ENCODE measurements around the gene FABP6. TPM values are rescaled to one million over a fixed set of nuclear protein-coding genes. Genes with fewer than 3 reads are reported as not detected.

FABP6 gene
- total RNA-seq, 1 donor from 2014 or later, result not detected

DNA sequence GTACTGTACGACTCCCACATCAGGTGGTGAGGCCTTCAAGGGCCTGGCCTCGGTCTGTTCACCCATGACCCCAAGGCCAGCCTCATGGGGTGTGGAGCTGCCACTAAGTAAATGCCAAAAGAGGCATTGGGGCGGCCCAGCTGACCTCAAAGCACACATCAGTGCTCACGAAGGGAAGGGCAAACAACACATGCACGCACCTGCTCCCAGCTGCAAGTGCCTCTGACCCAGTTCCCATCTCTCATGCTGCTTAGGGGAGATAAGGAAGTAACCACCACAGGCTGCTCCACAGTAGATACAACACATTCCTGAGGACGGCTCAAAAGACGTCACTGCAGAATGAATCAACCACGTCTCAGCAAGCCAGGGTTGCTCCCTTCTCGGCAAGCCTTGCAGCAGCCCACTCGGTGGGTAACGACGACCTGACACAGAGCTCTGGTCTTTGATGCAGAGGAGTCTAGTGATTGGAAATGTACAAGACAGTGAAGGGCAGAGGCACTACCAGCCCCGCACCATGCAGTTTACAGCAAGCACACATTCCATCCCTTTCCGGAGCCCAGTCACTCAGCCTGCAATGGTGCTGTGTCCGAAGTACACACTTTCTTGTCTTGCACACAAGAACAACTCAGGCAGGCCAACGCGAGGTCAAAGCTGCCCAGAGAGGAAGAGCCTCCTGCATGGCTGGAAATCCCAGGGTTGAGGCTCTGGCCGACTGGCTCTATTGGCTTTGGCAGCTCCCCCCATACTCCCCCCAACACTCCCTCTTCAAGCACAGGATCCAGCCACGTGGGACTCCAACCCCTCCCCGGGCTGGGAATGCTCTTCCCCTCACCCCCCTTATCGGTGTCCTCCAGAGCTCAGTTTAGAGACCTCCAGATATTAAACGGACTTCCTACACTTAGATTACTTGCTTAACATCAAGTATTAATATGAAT, 31.8 kb downstream of the FABP6 start:
- no peak for DNase-seq (ENCODE audit: low spot score)

DNA sequence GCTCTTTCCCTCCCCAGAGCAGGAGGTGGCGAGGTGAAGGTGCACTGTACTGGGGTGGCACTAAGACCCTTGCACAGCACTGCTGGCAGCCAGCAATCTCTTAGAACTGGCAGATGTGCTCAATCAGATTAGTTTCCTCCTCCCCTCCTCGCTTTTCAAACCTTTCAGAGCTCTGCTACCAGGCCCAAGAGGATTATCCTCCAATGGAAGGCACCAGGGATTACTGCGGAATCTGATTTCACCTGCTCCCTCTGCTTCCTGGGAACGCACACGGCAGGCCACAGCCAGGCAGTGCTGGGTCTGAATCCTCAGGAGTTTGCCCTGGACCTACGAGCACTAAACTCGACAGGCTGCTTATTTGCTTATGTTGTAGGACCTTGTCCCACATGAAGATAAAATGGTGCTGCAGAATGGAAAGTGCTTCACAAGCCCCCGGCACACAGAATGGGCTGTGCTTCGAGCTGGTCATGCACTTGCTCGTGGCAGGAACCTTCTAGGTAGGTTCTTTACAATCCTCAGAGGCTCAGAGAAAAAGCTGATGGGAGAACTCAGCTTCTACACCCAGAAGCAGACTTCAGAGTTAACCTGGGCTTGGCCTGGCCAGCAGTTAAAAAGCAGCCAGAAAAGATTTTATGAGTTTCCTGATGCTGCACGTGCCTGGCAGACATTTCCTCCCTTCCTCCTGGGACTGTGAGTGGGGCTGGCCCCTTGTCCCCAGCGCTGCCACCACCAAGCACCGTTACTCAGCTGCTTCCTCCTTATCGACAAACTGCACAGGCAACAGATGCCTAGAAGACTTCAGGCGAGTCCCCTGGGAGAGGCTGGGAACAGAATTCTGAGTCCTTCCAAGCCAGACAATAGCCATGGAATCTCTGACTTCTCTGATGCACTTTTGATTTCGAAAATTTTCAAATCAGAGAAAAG, 33.1 kb downstream of the FABP6 start:
- DNase-seq (ENCODE audit: low spot score), result no peak

DNA sequence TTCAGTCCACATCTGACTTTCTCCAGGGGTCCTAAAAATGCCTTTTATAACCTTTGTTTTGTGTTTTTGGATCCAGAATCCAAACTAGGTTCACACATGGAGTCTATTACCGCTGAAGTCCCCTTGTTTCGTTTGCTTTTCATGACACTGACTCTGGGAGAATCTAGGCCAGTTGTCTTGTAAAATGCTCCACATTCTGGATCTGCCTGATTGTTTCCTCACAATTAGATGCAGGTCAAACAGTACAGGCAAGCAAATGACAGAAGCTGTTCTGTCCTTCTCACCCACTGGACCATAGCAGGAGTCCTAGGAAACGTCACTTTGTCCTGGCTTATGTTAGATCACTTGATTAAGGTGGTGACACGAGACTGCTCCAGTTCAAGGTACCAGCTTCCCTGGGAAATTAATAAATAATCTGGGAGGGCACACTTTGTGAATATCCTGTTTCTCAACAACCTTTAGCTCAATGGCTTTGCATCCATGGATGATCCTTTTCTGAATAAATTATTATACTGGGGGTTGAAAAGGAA, 34.1 kb downstream of the FABP6 start:
- DNase-seq (ENCODE audit: low spot score), result no peak

DNA sequence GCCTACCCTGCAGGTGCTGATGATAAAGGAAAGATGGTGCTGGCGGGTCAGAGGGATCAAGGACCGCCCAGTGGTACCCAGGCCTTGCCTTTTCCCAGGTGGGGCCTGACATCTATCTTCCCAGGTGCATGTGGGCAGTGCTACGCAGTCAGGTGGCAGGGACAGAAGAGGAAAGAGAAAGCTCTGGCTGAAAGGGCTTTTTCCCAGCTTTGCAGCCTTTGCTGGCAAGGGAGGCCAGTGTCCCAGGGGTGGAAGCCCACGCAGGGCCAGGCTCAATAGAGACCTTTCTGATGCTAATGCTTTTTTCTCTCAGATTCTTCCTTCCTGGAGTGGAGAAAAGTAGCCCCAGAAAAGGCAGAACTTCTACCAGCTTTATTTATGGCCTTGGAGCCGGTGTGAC, 36.7 kb downstream of the FABP6 start:
- no peak for DNase-seq (ENCODE audit: low spot score)

DNA sequence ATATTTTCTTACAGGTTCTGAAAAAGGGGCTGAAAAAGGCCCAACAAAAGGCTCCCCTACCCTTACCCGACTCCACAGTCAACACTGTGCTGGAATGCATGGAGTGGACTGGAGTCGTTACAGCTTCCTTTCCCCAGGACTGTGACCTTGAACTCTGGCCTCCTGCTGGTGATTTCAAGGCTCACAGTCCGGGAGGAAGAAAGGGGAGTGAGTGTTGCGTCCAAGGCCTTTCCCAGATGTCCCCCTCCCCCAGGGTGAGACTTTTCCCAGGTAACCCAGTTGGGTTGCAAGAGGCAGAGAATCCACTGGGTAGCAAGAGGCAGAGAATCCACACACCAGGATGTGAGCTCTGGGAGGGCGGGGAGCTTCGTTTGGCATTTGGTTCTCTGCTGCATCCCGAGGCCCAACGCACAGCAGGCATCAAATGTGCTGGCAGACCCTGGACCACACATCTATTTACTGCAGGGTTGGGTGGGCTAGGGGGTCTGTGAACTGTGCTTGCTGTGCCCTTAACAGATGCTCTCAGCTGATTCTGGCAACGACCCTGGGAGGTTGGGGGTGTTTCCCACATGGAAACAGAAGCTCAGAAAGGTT, 37.5 kb downstream of the FABP6 start:
- DNase-seq (ENCODE audit: low spot score), result no peak

DNA sequence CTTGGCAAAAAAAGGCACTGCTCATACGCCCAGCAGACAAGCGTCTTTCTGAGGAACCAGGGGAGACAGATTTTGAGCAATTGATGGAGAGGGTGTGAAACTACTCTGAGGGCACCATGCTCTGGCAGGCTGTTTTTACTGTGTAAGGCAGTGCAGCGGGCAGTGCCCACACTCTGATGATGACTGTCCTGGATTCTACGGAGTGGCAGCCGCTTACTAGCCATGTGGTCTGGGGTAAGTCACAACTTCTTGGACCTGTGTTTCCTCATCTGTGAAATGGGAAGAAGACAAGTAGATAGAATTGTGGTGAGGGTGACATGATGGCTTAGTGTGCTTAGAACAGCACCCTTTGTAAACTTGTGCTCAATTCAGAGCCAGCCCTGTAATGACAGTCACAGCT, 38.8 kb downstream of the FABP6 start:
- no peak for DNase-seq (ENCODE audit: low spot score)

DNA sequence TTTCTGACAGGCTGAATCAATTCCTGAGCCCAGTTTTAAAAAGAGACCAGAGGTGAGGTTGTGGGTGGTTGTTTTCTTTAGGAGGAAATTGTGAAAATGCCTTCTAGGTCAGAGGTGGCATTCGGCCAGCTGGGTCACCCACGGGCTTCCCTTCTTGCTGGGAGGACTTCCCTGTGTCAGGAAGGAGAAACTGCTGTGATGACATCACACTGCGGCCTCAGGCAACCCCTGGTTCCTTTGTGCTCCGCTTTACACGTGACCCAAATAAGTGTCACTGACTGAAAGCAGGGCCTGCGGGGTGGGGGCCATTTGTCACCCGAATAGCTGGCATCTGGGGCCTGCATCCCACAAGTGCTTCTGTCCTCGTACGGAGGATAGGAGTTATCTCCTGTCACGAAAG, 39.7 kb downstream of the FABP6 start:
- DNase-seq (ENCODE audit: low spot score), result no peak

DNA sequence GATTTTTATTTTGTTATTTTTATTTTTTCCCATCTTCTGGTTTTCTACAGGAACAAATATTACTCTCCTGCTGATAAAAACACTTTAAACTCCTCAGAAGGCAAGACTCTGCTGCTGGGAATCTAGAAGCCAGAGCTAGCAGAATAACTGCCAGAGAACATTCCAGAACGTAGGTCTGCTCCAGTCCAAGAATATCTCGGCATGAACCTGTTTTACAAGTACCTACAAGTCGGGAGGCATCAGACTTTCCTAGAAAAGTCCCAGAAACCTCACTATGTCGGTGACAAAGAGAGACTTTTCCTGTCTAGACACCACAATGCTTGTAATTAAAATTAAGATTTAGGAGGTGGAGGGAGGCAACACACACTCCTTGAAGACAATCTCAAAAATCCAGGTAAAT, 41.4 kb downstream of the FABP6 start:
- no peak for DNase-seq (ENCODE audit: low spot score)

DNA sequence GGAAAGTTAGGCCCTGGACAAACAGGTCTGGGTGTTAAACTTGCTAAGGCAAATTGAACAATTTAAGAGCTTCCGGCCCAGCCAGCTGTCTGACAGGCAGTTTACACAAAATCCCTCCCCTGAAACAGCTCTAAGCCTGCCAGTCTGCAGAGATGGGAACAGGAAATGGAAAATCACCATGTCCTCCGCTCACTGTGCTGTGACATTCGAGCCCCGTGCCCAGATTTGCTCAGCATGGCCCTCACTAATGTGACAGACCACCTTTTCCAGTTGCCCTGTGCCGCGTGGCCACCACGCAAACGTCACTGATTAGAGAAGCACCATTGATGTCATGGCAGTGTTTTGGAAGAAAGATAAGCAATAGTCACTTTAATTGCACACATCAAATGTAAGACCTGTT, 42.1 kb downstream of the FABP6 start:
- no peak for DNase-seq (ENCODE audit: low spot score)

DNA sequence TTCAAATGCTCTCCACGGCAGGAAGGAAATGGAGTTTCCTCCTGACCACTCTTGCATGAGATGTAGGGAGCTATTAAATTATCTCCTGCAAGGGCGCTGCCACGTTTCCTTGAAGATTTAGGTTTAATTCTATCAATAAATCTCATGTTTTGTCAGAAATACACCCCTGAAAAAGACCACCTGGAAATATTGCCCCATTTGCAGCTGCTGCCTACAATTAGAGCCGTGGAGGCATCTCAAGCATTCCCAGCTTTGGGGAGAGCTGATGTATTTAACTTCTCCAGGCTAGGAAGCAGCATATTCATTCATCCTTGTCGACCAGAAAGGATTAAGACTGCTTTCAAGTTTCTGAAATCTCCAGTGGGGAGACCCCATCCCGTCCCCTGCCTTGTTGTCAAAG, 42.5 kb downstream of the FABP6 start:
- DNase-seq (ENCODE audit: low spot score), result no peak

DNA sequence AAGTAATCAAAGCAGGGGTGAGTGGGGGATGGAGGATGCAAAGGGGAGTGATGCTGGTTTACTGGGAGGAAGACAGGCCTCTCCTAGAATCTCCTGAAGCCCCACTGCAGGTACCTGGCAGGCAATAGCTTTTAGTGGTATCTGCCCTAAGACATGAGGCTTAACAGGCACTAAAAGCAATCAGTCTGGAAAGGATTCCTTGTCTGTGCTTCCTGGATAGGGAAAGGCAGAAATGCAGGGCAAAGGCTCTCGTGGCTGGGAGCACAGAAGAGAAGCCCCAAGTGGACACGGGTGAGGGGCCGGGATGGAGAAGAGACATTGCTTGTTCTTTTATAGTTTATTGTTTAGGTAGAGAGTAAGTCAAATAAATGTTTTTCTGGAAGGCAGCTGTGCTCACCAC, 43.0 kb downstream of the FABP6 start:
- DNase-seq (ENCODE audit: low spot score), result no peak

DNA sequence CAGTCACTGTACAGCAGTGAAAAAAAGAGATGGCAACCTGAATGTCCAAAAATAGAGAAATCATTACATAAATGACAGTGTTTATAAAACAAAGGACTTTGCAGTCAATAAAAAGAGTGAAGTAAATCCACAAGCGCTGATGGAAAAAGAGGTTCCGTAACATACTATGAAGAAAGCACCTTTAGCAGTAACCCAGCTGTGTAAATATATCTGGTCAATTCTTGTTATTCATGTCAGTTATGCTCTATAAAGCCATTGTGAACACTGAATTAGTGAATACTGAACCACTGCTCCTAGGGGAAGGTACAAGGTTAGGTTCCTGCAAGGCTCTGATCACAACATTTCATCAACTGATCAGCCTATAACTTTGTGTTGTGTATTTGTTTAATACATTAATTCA, 43.6 kb downstream of the FABP6 start:
- no peak for DNase-seq (ENCODE audit: low spot score)

DNA sequence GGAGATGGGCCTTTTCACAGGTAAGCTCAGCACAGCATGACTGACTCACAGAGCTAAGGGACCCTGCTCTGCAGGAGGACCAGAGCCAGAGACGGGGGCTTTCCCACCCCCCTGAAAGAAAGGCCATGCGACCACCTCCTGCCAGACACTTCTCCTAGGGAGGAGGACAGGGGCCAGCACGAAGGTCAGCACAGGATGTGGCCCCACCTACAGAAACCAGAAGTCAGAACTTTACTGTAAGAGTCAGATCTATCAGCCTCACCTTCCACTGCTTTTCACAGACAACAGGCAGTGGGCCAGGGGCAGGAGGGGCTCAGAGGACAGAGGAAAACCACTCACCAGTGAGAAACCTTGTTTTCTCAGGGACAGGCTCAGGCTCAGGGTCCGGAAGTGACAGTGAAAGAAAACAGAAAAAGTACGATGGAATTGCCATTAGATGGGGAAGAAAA, 45.2 kb downstream of the FABP6 start:
- no peak for DNase-seq (ENCODE audit: low spot score)

DNA sequence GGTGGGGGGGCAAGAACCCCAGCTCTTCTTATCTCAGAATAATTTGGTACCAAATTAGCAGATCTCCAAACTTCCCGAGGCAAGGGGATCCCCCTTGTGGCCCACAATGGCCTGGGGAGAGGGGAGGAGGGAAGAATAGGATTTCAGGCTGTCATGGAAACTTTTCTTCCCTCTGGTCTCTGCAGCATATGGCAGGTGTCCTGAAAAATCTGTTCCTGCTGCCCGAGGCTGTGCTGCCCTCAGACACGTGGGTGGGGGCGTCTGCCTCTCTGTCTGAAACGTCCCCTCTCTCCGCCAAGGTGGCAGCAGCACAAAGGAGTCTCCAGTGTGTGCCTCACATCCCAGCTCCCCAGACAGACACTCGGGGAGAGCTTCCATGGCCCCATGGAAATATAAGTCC, 49.0 kb downstream of the FABP6 start:
- no peak for DNase-seq (ENCODE audit: low spot score)

DNA sequence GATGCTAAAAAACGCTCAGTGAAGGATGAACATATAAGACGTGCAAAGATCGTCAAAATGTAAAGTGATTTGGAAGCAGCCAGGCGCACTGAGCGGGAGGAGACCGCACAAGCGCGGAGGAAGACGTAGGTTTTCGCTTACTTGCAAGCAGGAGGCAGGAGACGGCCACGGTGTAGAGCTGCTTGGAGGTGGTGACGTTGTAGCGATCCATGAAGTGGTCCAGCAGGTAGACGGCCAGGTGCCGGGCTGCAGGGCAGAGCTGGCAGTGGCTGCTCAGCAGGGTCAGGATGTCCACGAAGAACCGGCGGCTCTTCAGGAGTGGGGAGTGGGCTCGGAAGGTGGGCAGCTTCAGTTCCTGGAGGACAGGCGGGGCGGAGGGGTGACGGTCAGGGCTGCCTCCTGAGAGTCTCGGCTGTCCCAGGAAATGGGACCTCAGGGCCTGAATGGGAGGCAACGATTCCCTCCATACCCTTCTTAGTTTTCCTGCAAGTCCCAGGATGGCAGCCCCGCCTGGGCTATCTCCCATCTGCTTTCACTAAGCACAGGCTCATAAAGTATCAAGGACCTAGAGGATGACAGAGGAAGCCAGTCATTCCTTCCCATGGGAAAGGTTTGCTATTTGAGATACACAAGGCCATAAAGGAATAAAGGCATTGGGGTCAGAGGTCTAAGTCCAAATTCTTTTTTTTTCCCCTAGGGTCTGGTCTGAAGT, 51.2 kb downstream of the FABP6 start:
- DNase-seq (ENCODE audit: low spot score), result no peak

DNA sequence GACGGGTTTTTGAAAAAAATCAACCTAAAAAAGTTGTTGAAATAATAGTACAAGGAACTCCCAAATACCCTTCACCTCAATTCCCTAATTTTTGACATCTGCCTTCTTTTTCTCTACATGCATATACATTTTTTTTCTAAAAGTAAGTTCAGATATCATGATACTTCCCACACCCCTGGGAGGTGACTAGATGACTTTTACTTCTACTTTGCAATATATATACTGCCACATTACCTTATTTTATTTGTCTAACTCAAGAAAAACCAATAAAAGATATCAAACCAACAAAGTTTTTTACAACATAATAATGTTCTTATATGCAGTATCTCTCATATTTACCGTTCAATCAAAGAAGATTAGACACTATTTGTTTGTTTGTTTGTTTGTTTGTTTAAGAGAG, 52.0 kb downstream of the FABP6 start:
- DNase-seq (ENCODE audit: low spot score), result no peak

DNA sequence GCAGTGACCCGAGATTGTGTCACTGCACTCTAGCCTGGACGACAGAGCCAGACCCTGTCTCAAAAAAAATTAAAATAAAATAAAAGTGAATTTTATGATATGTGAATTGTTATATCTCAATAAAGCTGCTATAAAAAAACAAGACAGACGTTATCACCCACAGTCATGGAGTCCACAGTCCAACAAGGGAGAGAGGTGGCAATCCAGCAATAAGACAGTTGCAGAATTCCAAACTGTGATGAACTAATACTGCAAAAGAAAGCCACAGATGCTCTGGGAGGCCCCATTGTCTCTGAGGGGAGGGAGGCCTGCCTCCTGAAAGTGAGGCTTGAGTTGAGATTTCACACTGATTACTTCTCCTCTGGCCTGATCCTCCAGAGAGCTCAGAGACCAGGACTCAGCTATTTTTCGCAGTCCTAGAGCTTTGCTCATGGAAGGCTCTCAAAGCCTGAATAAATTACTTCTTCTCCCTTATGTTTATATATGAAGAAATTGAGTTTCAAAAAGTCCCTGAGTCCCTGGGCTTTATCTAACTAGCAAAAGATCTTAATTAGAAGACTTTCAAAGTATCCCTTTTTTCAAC, 55.1 kb downstream of the FABP6 start:
- no peak for DNase-seq (ENCODE audit: low spot score)

DNA sequence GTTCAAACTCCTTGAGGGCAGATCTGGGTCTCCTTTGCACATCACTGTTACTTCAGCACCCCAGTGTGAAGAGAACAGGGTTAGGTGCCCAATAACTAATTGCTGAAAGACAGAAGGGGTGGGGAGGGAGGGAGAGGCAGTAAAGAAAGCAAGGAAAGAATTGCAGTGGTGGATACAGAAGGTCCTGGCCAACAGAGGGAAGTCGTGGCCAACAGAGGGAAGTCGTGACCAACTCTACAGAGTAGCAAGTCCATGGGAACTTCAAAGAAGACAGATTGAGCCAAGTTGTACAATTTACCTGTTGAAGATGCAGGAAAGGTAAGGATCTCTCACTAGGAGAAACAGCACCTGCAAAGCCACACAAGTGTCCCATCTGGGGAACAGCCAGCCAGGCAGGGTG, 56.0 kb downstream of the FABP6 start:
- no peak for DNase-seq (ENCODE audit: low spot score)

DNA sequence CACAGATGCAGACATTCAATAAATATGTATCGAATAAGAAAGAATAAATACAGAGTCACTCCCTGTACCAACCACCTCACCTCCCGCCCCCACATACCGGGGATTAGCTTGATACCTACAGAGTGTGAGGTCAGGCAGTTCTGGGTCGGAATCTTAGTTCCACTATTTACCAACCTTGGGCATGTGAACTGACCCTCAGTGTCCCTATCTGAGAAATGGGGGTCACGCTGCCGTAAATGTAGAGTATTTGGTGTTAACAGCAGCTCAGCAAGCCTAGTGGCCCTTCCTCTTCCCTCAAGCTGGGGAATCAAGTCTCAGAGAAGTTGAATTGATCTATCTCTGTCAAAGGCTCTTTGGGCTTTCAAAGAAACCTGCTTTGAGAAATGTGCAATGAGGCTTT, 57.6 kb downstream of the FABP6 start:
- DNase-seq (ENCODE audit: low spot score), result no peak

DNA sequence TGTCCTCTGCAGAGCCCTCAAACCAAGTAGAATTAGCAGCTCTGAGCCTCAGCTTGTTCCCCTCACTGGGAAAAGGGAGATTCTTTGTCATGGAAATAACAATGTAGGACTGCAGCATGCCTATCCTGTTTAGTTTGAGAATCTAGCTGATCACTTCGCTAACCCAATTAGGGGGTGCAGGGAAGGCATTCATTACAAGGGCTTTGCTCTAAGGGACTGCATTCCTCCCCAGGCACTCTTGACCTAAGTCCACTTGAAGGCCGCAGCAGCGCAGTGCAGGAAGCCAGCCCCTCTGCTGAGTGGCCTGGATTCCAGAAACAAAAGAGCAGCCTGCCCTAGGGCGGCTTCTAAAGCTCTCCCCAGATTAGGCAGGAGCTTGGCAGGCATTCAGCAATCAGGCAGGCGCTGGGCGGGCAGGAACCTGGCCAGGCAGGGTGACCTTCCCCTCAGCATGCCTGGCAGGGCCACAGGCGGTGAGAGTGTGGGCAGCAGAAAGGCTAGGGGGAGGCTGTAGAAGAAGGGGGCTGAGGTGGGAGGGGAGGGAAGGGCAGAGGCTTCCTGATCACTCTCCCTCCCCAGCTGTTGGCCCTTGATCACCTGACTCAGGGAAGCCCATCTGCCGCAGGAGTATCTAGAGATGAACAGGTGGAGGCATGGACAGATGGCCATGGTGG, 58.2 kb downstream of the FABP6 start:
- no peak for DNase-seq (ENCODE audit: low spot score)
